ENCODE measurements around the gene PLEKHA6.

- TF ChIP-seq CTCF (IDR thresholded peaks at IDR 0.05) = no peak
- no peak for TF ChIP-seq POLR2A (IDR thresholded peaks at IDR 0.05)
These were observed 109.8 kb downstream of the PLEKHA6 start for GRCh38 chr1:204249736-204250427.

Data from right lobe of liver (tissue), 4 donors.